ENCODE data around the gene ARFGAP1.
"Not testable (repeated sequence)": the region's sequence is repeated elsewhere in the genome, so short reads cannot be mapped to it uniquely, and the experiment has no call there.

The ARFGAP1 gene

DNA sequence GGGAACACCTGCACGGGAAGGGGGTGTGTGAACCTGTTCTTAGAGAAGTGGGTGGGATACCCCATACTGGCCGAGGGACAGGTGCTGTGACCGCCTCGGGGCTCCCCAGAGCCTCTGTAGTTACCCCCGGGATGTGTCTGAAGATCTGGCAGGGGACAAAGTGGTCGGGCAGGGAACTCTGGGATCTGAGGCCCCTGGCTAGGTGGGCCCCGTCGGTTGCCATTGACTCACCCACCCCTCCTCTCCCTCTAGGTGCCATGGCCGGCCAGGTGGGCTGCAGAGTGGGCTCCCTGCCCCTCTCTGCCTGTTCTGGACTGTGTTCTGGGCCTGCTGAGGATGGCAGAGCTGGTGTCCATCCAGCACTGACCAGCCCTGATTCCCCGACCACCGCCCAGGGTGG, 32.6 kb upstream of the ARFGAP1 start:
- DNase-seq (ENCODE audit: low read depth in 4 of 4, low spot score in 1 of 4), result no peak

DNA sequence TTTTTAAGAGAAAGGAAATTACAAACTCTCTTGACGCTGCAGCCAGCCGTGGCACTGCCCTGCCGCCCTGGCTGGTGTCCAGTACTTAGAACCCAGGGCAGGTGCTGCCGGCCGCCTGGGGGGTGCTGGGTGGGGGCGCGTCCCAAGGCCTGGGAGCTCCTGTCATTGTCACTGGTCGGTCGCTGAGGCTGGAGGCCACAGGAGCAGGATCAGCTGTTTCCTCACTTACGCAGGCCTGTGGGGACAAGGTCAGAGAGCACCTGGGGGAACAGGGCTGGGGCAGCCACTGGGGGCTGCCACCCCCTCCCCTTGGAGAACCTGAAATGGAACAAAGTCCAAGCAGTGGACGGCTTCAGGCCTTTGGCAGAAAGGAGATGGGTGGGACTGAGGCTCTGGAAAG, 31.3 kb upstream of the ARFGAP1 start:
- DNase-seq (ENCODE audit: low read depth in 4 of 4, low spot score in 1 of 4), result no peak

DNA sequence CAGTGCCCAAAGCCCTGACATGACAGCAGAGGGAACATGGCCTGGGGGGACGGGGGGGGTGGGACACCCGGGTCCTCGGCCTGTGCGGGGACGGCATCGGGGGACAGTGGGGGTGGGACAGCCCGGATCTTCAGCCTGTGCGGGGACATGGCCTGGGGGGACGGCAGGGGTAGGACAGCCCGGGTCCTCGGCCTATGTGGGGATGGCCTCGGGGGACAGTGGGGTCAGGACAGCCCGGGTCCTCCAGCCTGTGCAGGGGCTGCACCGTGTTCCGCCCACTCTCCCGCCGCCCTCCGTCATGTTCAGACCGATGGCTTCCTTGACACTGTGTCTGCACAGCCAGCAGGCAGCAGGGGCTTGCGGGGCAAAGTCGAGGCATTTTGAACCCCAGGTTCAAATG, 29.9 kb upstream of the ARFGAP1 start:
- no peak for DNase-seq (ENCODE audit: low read depth in 4 of 4, low spot score in 1 of 4)

DNA sequence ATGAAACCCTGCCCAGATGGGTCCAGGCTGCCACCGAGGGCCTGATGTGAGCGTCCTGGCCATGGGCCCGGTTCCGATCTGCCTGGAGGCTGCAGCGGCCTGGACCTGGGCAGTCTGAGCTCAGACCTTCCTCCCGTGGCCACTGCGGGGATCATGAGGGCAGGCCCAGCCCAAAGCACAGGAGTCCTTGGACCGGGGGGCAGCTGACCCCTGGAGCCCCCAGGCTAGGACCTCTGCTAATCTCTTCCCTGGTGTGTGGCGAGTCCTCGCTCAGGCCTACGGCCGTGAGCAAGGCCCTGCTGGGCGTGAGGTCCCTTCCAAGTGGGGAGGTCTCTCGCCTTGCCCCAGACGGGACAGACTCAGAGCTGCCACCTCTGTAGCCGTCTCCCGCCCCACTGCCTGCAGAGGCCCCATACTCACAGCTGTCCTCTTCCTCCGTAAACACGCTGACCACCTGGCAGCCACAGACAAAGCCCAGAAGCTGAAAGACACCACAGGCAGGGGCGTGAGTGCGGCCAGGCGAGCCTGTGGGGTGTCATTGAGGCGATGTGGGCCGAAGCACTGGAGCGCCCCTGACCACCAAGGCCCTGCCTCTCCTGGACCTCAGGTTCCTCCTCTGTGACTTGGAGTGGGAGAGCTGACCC, 28.9 kb upstream of the ARFGAP1 start:
- DNase-seq (ENCODE audit: low read depth in 4 of 4, low spot score in 1 of 4), result no peak

DNA sequence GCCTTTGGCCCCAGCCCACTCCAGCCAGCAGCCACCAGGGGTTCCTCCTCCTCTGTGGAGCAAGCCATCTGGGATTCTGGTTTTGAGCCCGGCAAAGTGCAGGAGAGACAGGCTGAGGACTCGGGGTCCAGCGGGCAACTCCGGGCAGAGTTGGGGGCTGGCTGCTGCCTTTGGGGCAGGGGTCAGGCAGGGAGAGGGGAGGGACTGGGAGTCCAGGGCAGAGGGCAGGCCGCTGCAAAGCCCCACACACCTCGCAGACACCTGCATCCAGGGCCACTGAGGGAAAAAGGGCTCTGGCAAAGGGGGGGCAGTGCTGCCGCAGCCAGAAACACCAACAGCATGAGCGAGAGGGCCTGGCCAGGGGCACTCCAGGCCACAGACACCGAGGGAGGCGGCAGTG, 28.1 kb upstream of the ARFGAP1 start:
- no peak for DNase-seq (ENCODE audit: low read depth in 4 of 4, low spot score in 1 of 4)

DNA sequence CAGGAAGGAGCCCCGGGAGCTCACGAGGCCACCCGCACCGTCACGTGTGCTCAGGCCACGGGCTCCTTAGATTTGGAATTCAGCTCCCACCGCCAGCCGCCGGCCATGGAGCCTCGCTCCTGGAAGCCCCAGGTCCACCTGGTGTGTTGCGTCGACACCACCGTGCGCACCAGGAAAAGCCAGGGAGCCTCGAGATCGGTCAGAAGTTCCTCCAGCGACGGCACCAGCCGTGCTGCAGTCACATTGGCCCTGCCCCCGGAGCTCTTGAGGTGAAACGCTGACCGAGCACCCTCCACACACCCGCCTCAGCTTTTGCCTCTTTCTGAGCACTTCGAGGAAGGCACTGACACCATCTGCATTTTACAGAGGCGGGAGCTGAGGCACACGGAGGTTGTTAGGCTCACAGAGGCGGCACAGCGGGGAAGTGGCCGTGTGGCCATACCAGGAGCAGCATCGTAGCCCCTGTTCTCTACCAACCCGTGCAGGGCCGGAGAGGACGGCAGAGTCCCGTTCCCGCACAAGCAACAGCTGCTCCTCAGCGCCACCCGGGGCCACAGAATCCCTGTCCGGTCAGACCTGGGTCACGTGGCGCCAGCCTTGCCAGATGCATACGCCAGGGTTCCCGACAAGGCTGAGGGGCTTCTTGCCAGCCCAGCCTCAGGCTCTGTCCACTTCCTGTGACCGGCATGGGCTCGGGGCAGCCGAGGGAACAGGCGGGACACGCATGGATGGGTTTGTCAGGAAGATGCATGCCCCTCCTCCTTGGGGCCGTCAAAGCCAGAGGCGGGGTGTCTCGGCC, 25.9 kb upstream of the ARFGAP1 start:
- no peak for DNase-seq (ENCODE audit: low read depth in 4 of 4, low spot score in 1 of 4)

DNA sequence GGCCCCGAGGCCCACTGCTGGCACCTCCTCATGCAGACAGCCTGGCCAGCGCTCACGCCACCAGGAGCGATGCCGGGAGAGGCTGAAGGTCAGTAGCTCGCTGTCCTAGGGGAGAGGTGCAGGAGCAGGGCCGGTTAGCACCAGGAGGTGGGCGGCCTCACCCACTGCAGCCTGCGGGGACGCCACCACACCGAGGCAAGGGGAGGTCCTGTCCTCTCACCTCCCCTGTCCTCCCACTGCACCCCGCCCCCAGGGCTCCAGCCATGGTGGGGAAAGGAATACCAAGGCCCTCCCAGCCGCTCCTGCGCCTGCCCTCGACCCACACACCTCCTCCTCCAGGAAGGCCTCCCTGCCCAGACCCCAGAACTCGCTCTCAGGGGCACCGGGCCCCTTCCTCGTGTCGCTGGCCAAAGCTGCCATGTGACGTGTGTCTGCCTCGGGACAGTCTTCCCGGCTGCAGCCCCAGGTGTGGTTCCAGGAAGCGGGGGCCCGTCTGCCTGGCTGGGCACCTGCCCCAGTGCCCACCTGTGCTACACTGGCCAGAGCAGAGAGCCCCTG, 24.9 kb upstream of the ARFGAP1 start:
- DNase-seq (ENCODE audit: low read depth in 4 of 4, low spot score in 1 of 4), result no peak

DNA sequence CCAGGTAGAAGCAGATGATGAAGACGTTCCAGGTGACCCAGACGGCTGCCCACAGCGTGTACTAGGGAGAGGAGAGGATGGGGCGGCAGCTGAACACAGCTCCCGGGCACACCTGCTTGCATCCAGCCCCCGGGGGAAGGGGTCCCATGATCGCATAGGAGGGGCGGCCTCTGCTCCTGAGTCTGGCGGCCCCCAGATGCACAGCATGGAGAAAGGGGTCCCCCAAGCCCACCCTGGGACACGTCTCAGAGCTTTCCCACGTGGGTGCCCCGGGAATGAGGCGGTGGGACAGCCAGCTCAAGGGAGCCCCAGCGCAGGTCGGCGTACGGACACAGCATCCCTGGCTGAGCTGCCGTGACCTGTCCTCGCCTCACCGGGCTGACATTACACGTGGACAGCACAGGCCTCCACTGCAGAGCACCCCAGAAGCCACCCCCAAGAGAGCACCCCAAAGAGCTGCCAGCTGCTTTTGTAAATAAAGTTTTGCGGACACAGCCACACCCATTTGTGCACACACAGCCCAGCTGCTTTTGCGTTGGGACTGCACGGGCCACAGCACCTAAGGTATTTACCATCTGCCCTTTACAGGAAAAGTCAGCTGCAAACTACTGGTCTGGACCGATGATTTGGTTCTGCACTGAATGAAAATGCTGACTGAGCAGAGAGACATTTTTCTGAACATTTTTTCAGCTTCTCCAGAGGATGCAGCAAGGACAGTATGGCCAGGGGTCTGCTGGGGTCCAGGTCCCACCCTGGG, 23.6 kb upstream of the ARFGAP1 start:
- no peak for DNase-seq (ENCODE audit: low read depth in 4 of 4, low spot score in 1 of 4)

DNA sequence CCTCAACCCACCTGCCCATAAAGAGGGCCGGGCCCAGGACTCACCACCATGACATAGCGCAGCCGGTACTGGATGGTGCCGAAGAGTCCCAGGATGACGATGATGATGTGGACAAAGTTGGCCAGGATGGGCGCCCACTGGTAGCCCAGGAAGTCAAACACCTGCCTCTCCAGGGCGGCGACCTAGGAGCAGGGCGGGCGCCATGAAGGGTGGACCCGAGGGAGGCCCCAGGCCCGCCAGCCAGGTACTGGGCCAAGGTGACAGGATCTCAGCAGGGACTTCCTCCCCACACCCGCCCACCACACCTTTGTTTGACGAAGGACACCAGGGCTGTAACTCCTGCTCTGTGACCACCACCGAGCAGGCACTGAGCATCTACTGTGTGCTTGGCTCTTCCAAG, 22.7 kb upstream of the ARFGAP1 start:
- no peak for DNase-seq (ENCODE audit: low read depth in 4 of 4, low spot score in 1 of 4)

DNA sequence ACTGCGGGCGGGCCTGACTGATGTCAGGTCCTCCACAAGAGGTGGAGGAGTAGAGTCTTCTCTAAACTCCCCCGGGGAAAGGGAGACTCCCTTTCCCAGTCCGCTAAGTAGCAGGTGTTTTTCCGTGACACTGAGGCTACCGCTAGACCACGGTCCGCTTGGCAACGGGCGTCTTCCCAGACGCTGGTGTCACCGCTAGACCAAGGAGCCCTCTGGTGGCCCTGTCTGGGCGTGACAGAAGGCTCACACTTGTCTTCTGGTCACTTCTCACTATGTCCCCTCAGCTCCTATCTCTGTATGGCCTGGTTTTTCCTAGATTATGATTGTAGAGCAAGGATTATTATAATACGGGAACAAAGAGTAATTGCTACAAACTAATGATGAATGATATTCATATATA, 21.3 kb upstream of the ARFGAP1 start:
- DNase-seq (ENCODE audit: low read depth in 4 of 4, low spot score in 1 of 4), result not testable (repeated sequence)

DNA sequence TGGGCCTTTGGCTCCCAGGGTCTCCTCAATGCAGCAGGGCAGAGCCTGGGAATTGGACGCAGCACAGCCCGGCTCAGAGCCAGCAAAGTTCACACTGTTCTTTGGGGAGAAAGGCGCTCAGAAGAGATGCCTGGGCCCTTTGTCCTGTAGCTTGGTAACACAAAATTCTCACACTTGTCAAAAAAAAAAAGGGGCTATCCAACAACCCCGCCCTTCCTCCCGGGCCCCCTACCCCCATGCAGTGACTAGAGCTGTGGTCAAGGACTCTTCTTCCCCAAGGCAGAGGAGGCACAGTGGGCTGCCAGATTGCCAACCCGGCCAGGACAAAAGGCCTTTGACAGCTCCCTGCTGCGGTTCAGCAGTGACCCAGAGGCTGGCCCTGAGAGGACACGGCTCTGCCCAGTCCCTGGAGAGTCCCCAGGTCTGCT, 20.3 kb upstream of the ARFGAP1 start:
- DNase-seq (ENCODE audit: low read depth in 4 of 4, low spot score in 1 of 4), result no peak

DNA sequence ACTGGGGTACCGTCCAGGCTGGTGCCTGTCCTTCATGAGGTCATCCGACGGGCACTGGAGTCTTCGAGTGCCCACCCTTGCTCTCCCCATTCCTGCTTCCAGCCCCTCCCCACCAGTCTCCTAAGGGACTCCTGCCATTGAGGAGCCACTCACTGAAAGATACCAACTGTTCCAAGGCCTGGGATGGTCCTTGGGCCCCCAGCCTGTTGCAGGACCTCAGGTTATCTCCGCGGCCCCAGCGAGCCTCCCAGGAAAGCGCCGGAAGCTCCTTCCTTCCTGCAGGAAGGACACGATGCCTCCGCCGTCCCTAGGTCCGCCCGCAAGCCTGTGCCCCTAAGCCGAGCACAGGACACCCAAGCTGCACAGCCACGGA, 19.6 kb upstream of the ARFGAP1 start:
- DNase-seq (ENCODE audit: low read depth in 4 of 4, low spot score in 1 of 4), result no peak

DNA sequence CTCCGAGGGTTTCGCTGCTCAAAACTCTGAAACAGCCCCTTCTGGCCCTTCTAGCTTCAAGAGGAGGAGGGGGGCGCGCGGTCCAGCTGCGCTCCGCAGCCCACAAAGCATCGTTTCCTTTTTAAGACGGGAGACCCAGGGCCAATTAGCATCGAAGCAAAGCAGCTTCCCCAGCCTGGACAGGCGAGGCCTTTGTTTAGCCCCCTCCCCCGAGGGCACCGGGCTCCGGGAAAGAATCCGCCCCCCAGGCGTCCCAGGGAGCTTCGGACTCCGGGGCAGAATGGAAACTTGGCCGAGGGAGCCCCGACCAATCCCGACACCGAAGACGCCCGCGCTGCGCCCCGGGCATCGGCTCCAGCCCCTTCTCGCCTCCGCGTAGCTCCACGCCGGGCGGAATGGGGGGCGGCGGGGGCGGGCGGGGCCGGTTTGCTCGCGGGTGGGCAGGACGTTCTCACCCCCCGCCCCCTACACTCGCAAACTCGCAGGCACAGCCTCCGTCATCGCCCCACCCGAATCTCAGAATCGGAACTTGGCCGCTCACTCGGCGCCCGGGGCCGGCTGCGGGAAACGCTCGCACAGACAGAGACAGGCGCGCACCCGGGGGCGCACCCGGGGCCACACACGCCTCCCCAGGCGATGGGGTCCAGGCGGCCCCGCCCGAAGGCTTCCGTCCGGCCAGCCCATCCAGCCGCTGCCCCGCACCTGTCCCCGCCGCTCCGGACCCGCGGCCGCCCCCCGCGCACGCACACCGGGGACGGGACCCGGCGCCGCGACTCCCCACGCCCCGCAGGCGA, 19.0 kb upstream of the ARFGAP1 start:
- DNase-seq (ENCODE audit: low read depth in 4 of 4, low spot score in 1 of 4), result no peak

DNA sequence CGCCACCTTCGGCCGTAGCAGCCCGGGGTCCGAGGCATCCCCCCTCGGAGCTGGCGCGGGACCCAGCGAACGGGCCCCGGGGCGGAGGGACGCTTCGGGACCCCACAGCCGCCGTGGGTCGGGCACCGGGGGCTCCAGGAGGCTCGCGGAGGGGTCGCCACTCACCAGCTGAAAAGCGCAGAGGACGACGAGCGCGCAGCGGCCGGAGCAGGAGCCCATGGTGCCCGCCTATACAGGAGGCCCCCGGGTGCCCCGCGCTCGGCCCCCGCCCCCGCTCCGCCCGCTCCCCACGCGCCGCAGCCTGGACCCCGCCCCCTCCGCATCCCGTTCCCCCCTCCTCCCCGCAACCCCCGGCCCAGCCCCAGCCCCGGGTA, 18.4 kb upstream of the ARFGAP1 start, which contains the start of gene NKAIN4:
Gene NKAIN4 (minus strand): TSS at position 232 of the 374 bp plus-strand sequence. CDS start 13 bp downstream, at position 219.
- no peak for DNase-seq (ENCODE audit: low read depth in 4 of 4, low spot score in 1 of 4)

DNA sequence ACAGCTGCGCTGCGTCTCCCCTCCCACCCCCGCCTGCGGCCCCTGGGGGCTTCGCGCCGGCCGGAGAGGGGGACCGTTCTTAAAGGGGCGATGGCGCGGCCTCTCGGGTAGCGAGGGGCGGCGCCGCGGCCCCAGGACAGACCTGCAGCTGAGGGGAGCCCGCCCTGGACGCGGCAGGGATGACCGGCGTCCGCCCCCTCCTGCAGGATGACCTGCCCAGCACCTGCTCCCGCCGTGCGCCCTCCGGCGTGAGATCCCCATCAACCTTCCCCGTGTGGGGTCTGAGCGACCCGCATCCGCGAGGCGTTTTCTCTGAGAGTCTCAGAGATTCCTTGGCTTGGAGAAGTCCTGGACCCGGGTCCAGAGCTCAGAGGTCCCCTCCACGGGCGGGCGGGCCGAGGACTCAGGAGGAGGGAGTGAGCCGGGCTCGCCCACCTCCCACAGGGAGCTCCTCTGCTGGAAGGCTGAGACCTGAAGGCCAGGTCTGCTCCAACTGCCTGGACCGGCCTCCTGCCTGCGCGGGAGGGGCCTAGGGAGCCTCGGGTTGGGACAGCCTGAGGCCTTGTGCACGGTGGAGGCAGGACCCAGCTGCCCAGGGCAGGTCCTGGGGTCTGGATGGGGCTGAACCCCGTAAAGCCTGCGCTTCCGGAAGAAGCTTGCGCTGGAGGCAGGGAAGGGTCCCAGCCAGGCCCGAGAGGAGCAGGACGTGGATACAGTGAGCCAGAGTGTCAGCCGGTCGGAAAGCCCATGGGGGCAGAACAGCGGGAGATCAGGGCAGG, 17.8 kb upstream of the ARFGAP1 start:
- no peak for DNase-seq (ENCODE audit: low read depth in 4 of 4, low spot score in 1 of 4)

DNA sequence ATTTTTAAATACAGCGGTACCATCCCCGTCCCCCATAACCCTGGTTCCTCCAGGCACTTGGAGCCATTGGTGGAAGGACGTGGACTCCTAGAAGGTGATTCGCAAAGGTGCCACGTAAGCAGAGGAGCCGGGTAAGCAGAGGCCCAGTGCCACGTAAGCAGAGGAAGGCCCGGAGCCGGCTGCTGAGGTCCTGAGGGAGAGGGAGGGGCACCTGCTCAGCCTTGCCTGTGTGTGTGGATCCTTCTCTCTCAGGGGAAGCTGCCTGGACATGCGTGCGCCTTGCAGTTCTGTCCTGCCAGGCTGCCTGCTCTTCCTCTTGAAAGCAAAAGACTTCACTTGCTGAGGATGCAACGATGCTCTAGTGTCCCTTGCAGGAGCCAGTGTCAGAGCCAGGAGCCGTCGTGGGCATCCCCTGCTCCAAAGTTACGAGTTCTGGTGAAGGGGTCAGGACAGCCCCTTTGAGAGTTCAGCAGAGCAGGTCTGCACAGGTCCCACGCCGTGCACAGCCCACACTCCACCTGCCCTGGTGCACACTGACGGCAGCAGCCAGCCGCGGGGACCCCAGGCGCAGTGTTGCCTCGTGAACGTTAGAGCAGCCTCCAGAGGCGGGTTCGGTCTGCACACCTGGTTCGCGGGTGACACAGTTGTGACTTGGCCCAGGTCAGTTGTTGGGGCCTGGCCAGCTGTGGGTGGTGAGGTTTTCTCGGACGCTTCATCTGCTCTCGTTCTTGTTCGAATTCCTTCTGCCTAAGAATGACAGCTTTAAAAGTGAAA, 16.5 kb upstream of the ARFGAP1 start:
- DNase-seq (ENCODE audit: low read depth in 4 of 4, low spot score in 1 of 4), result no peak

DNA sequence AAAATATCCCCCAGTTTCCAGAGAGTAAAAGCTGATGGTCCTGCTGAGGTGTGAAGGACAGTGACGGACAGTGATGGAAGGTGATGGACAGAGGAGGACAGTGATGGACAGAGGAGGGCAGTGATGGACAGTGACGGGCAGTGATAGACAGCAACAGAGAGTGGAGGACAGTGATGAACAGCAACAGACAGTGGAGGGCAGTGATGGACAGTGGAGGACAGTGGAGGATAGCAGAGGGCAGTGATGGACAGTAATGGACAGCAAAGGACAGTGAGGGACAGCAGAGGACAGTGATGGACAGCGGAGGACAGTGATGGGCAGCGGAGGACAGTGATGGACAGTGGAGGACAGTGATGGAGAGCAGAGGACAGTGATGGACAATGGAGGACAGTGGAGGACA, 15.7 kb upstream of the ARFGAP1 start:
- DNase-seq (ENCODE audit: low read depth in 4 of 4, low spot score in 1 of 4), result no peak

DNA sequence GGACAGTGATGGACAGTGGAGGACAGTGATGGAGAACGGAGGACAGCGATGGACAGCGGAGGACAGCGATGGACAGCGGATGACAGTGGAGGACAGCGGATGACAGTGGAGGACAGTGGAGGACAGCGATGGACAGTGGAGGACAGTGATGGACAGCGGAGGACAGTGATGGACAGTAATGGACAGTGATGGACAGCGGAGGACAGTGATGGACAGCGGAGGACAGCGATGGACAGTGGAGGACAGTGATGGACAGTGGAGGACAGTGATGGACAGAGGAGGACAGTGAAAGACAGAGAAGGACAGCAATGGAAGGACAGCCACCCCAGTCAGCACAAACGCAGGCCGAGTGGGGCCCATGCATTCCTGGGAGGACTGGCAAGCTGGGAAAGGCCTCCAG, 15.0 kb upstream of the ARFGAP1 start:
- no peak for DNase-seq (ENCODE audit: low read depth in 4 of 4, low spot score in 1 of 4)

DNA sequence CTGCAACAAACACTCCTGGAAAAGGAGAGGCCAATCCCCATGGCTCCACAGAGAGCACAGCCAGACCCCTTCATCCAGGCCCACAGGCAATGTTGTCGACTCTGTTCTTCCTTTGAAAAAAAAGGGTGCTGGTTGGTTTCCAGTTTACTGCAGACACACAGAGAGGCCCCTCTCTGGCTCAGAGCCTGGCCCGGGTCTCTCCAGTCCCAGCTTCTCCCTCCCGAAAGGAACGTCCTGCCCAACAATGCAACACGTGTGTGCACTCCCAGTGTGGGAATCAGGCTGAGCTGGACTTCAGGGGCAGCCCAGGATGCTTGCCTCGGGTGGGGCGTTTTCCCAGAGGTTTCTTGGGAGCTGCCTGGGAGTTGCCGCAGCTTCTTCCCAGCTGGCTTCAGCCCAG, 13.8 kb upstream of the ARFGAP1 start:
- DNase-seq (ENCODE audit: low read depth in 4 of 4, low spot score in 1 of 4), result no peak

All from stimulated activated CD4-positive, alpha-beta T cell treated with anti-CD3 and anti-CD28 coated beads, Interleukin-1b, Interleukin-23, amount 100 ng/mL, for 24 hours (primary cell).